Measurements from ENCODE around the gene ZNF497. TPM values are rescaled to one million over a fixed set of nuclear protein-coding genes. Genes with fewer than 3 reads are reported as not detected.
"Not testable (repeated sequence)": the region's sequence is repeated elsewhere in the genome, so short reads cannot be mapped to it uniquely, and the experiment has no call there.

Gene ZNF497
- total and polyA plus RNA-seq, 3 experiments from 2014 or later, result 1.0 to 1.7 (median 1.7) TPM

DNA sequence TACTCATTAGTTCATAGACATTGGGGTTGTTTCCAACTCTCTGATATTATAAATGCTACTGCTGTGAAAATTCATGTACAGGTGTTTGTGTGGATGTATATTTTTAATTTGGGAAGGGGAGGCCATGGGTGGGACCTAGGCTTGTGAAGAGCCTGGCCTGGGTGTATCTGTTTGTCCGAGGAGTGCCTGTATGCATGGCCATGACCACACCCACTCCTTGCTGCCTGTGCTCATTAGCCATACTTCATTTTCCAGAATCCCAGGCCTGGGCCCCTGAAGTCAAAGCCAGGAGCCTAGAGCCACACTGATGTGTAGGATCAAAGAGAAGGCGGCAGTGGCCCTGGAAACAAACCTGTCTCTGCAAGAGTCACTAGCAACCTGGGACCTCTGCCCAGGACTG lies 47.0 kb downstream of the ZNF497 start:
- Histone ChIP-seq H3K9me3 (ENCODE audit: low read length) (no peaks in the 10 kb centered on the region), H3K4me1 (ENCODE audit: insufficient read depth, low read length) (no peaks in the 10 kb centered on the region), H3K36me3 (ENCODE audit: insufficient read depth, low read length) (peaks cover 35% of the 10 kb centered on the region), H3K4me3 (ENCODE audit: low read length) (no peak overlapping the region), H3K27me3 (ENCODE audit: insufficient read depth, low read length, poor library complexity, severe bottlenecking) (no peaks in the 10 kb centered on the region), H3K27ac (ENCODE audit: low read depth, low read length) (no peak overlapping the region)
- no peak for DNase-seq
- Mint-ChIP-seq H3K27ac (peak overlapping the region in 3 of 8 donors; percentile 1 to 36 (median 33)), H3K4me3 (no peak overlapping the region), H3K9me3 (no peaks in the 10 kb centered on the region), H3K36me3 (peaks cover 29 to 52% (median 36%) of the 10 kb centered on the region in 3 donors), H3K27me3 (no peaks in the 10 kb centered on the region), H3K4me1 (peaks cover 6 to 10% (median 7%) of the 10 kb centered on the region in 3 donors)
- CTCF ChIA-PET, result no interaction called here
- POLR2A ChIA-PET, result no interaction called here

DNA sequence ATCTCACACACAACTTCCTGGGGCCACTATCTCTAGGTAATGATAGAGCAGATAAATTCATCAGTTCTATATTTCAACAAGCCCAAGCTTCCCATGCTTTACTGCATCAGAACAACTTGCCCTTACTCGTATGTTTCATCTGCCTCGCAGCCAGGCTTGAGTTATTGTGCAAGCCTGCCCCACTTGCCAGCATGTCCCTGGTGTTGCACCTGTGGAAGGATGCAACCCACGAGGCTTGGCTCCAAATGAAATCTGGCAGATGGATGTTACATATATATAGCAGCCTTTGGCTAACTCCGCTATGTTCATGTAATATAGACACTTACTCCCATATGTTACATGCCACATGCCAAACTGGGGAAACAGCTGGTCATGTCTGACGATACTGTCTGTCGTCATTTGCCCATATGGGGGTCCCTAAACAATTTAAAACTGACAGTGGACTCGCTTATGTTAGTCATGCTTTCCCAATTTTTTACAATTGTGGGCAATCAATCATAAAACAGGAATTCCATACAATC lies 51.1 kb downstream of the ZNF497 start:
- no peak overlapping the region for H3K27ac ChIP-seq (ENCODE audit: low read depth, low read length)
- H3K4me3 ChIP-seq (ENCODE audit: low read length), result no peak overlapping the region
- ChIA-PET CTCF (no interaction called here), POLR2A (no interaction called here)
- peaks cover 36 to 89% (median 43%) of the 10 kb centered on the region in 3 donors for H3K36me3 Mint-ChIP-seq
- H3K4me1 ChIP-seq (ENCODE audit: insufficient read depth, low read length), result peaks cover 19% of the 10 kb centered on the region
- H3K9me3 ChIP-seq (ENCODE audit: low read length), result no peaks in the 10 kb centered on the region
- H3K27me3 Mint-ChIP-seq, result no peaks in the 10 kb centered on the region
- H3K27ac Mint-ChIP-seq, result peak overlapping the region in 1 of 8 donors; percentile 78
- no peak for DNase-seq
- H3K9me3 Mint-ChIP-seq, result no peaks in the 10 kb centered on the region
- peak overlapping the region in 1 of 7 donors; percentile 75 for H3K4me3 Mint-ChIP-seq
- H3K27me3 ChIP-seq (ENCODE audit: insufficient read depth, low read length, poor library complexity, severe bottlenecking), result no peaks in the 10 kb centered on the region
- H3K4me1 Mint-ChIP-seq, result peaks cover 31 to 48% (median 47%) of the 10 kb centered on the region in 3 donors
- peaks cover 55% of the 10 kb centered on the region for H3K36me3 ChIP-seq (ENCODE audit: insufficient read depth, low read length)

DNA sequence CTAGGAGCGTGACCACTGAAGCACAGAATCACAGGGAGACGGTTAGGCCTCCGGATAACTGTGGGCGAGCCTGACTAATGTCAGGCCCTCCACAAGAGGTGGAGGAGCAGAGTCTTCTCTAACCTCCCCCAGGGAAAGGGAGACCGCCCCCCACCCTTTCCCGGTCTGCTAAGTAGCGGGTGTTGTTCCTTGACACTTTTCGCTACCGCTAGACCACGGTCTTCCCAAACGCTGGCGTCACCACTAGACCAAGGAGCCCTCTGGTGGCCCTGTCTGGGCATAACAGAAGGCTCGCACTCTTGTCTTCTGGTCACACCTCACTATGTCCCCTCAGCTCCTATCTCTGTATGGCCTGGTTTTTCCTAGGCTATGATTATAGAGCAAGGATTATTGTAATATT lies 51.9 kb downstream of the ZNF497 start:
- POLR2A ChIA-PET, result interaction anchor here (0.5 kb wide), 1 partner anchor 21 kb away, joined by 3 read pairs; no protein-coding TSS in a partner anchor
- H3K27ac ChIP-seq (ENCODE audit: low read depth, low read length); H3K4me3 Mint-ChIP-seq; H3K9me3 Mint-ChIP-seq; H3K9me3 ChIP-seq (ENCODE audit: low read length); H3K27me3 ChIP-seq (ENCODE audit: insufficient read depth, low read length, poor library complexity, severe bottlenecking); H3K27me3 Mint-ChIP-seq; CTCF ChIA-PET; H3K4me3 ChIP-seq (ENCODE audit: low read length); DNase-seq: not testable (repeated sequence)
- Mint-ChIP-seq H3K27ac (peak overlapping the region in 2 of 8 donors; percentile 8 to 78), H3K36me3 (peaks cover 36 to 92% (median 46%) of the 10 kb centered on the region in 3 donors), H3K4me1 (peaks cover 38 to 56% (median 54%) of the 10 kb centered on the region in 3 donors)
- peaks cover 54% of the 10 kb centered on the region for H3K36me3 ChIP-seq (ENCODE audit: insufficient read depth, low read length)
- H3K4me1 ChIP-seq (ENCODE audit: insufficient read depth, low read length), result peaks cover 27% of the 10 kb centered on the region

GRCh38 chr19:58307736-58308135 lies 54.8 kb downstream of the ZNF497 start:
- Histone ChIP-seq H3K4me1 (ENCODE audit: insufficient read depth, low read length) (peaks cover 36% of the 10 kb centered on the region), H3K9me3 (ENCODE audit: low read length) (no peaks in the 10 kb centered on the region), H3K36me3 (ENCODE audit: insufficient read depth, low read length) (peaks cover 34% of the 10 kb centered on the region), H3K4me3 (ENCODE audit: low read length) (no peak overlapping the region), H3K27ac (ENCODE audit: low read depth, low read length) (no peak overlapping the region), H3K27me3 (ENCODE audit: insufficient read depth, low read length, poor library complexity, severe bottlenecking) (no peaks in the 10 kb centered on the region)
- DNase-seq, result no peak
- Mint-ChIP-seq H3K27ac (peak overlapping the region in 6 of 8 donors; percentile 39 to 84 (median 58)), H3K36me3 (peaks cover 24 to 72% (median 32%) of the 10 kb centered on the region in 3 donors), H3K4me3 (peak overlapping the region in 3 of 7 donors; percentile 11 to 29 (median 22)), H3K4me1 (peaks cover 49 to 68% (median 67%) of the 10 kb centered on the region in 3 donors), H3K27me3 (no peaks in the 10 kb centered on the region), H3K9me3 (peaks cover 0 to 2% (median 0%) of the 10 kb centered on the region in 5 donors)
- ChIA-PET CTCF (interaction anchor here (1.5 to 1.9 kb wide), 2 partner anchors 40 to 78 kb away, joined by 4 read pairs; no protein-coding TSS in a partner anchor), POLR2A (interaction anchor here (0.5 to 1.6 kb wide), 2 partner anchors 40 to 55 kb away, joined by 4 to 5 read pairs; no protein-coding TSS in a partner anchor)

DNA sequence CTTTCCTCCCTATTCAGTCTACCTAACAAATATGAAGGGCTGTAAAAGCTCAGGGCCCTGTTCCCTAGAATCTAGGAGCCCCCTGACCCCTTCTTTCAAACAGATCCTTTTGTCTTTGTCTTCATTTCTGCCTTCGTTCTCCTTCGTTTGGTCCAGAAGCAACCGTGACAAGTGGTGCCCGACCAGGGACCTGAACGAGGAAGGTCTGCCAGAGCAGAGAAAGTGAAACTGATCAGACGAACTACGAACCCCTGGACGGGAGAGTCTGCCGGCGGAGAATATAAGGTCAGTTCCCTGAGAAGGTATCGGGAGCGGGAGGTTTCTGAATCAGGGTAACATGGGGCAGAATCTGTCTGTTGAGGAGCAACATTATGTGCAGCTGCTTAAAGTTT lies 56.6 kb downstream of the ZNF497 start:
- peak overlapping the region; percentile 96 to 100 (median 98) for H3K4me3 Mint-ChIP-seq
- peaks cover 0 to 2% (median 0%) of the 10 kb centered on the region in 5 donors for H3K9me3 Mint-ChIP-seq
- H3K4me1 Mint-ChIP-seq, result peaks cover 45 to 66% (median 60%) of the 10 kb centered on the region in 3 donors
- H3K27me3 ChIP-seq (ENCODE audit: insufficient read depth, low read length, poor library complexity, severe bottlenecking), result no peaks in the 10 kb centered on the region
- peaks cover 36% of the 10 kb centered on the region for H3K4me1 ChIP-seq (ENCODE audit: insufficient read depth, low read length)
- H3K27ac Mint-ChIP-seq, result peak overlapping the region; percentile 98 to 100 (median 99)
- no peaks in the 10 kb centered on the region for H3K27me3 Mint-ChIP-seq
- H3K4me3 ChIP-seq (ENCODE audit: low read length), result peak overlapping the region; percentile 91
- H3K27ac ChIP-seq (ENCODE audit: low read depth, low read length), result peak overlapping the region; percentile 96
- H3K36me3 Mint-ChIP-seq, result peaks cover 14 to 59% (median 26%) of the 10 kb centered on the region in 3 donors
- DNase-seq, result no peak
- H3K36me3 ChIP-seq (ENCODE audit: insufficient read depth, low read length), result peaks cover 20% of the 10 kb centered on the region
- POLR2A ChIA-PET, result interaction anchor here (1.0 to 1.3 kb wide), 2 partner anchors 123 to 214 kb away, joined by 3 to 4 read pairs; partner anchors contain the start of genes ZBTB45 and ZNF274
- CTCF ChIA-PET, result interaction anchor here (1.2 to 1.9 kb wide), 3 partner anchors 20 to 124 kb away, joined by 3 to 4 read pairs (median 3); partner anchors contain the start of gene ZSCAN22
- no peaks in the 10 kb centered on the region for H3K9me3 ChIP-seq (ENCODE audit: low read length)

- H3K4me1 Mint-ChIP-seq, result peaks cover 45 to 65% (median 58%) of the 10 kb centered on the region in 3 donors
- Histone ChIP-seq H3K27me3 (ENCODE audit: insufficient read depth, low read length, poor library complexity, severe bottlenecking) (no peaks in the 10 kb centered on the region), H3K4me1 (ENCODE audit: insufficient read depth, low read length) (peaks cover 36% of the 10 kb centered on the region), H3K4me3 (ENCODE audit: low read length) (peak within 1 kb of the TSS; percentile 91), H3K27ac (ENCODE audit: low read depth, low read length) (peak within 1 kb of the TSS; percentile 96), H3K9me3 (ENCODE audit: low read length) (no peaks in the 10 kb centered on the region), H3K36me3 (ENCODE audit: insufficient read depth, low read length) (peaks cover 20% of the 10 kb centered on the region)
- peak within 1 kb of the TSS; percentile 98 to 100 (median 99) for H3K27ac Mint-ChIP-seq
- ChIA-PET POLR2A (interaction anchor here (0.6 to 1.7 kb wide), 7 partner anchors 42 to 1113 kb away, joined by 3 to 6 read pairs (median 4); partner anchors contain the start of genes ZBTB45, ZNF274 and ZNF606), CTCF (interaction anchor here (0.6 to 1.7 kb wide), 4 partner anchors 21 to 215 kb away, joined by 3 to 4 read pairs (median 3); partner anchors contain the start of genes ZBTB45, ZNF584 and ZSCAN22)
- DNase-seq, result peak; percentile 92 to 97 (median 94)
- peaks cover 14 to 59% (median 29%) of the 10 kb centered on the region in 3 donors for H3K36me3 Mint-ChIP-seq
- H3K9me3 Mint-ChIP-seq, result peaks cover 0 to 2% (median 0%) of the 10 kb centered on the region in 5 donors
- no peaks in the 10 kb centered on the region for H3K27me3 Mint-ChIP-seq
- H3K4me3 Mint-ChIP-seq, result peak within 1 kb of the TSS; percentile 96 to 100 (median 98)
Observed at GRCh38 chr19:58305065-58305931, 57.3 kb downstream of the ZNF497 start, which contains the start of gene ERVK3-1. Gene ERVK3-1 (plus strand): TSS chr19:58305377. CDS start chr19:58312169, 6,792 bp downstream.

- peaks cover 43 to 59% (median 53%) of the 10 kb centered on the region in 3 donors for H3K4me1 Mint-ChIP-seq
- Histone ChIP-seq H3K27me3 (ENCODE audit: insufficient read depth, low read length, poor library complexity, severe bottlenecking) (no peaks in the 10 kb centered on the region), H3K4me1 (ENCODE audit: insufficient read depth, low read length) (peaks cover 36% of the 10 kb centered on the region), H3K4me3 (ENCODE audit: low read length) (peak overlapping the region; percentile 91), H3K27ac (ENCODE audit: low read depth, low read length) (peak overlapping the region; percentile 96), H3K36me3 (ENCODE audit: insufficient read depth, low read length) (peaks cover 20% of the 10 kb centered on the region), H3K9me3 (ENCODE audit: low read length) (no peaks in the 10 kb centered on the region)
- peak overlapping the region; percentile 96 to 100 (median 98) for H3K4me3 Mint-ChIP-seq
- peaks cover 14 to 60% (median 28%) of the 10 kb centered on the region in 3 donors for H3K36me3 Mint-ChIP-seq
- ChIA-PET CTCF (interaction anchor here (0.6 to 1.2 kb wide), 3 partner anchors 104 to 215 kb away, joined by 3 to 4 read pairs (median 3); partner anchors contain the start of genes ZBTB45 and ZNF584), POLR2A (interaction anchor here (0.6 to 1.7 kb wide), 5 partner anchors 42 to 302 kb away, joined by 3 to 6 read pairs (median 4); partner anchors contain the start of genes ZBTB45, ZNF274 and ZNF606)
- no peaks in the 10 kb centered on the region for H3K27me3 Mint-ChIP-seq
- no peak for DNase-seq
- H3K9me3 Mint-ChIP-seq, result peaks cover 0 to 2% (median 0%) of the 10 kb centered on the region in 5 donors
- H3K27ac Mint-ChIP-seq, result peak overlapping the region; percentile 98 to 100 (median 99)
Observed at GRCh38 chr19:58304748-58305064, 57.8 kb downstream of the ZNF497 start.
